H1 (cell line): ENCODE results near the gene XAB2.

ENCODE experiments used
- ATF3 ChIP-seq: IDR thresholded peaks from 2 replicates; pipeline ENCODE4 v1.6.1; 2011; ENCODE audit warnings: low read depth, mild to moderate bottlenecking, low read length; ENCODE audit not compliant: insufficient read depth
- CHD2 ChIP-seq: IDR thresholded peaks from 2 replicates; pipeline ENCODE4 v1.6.1; 2012; ENCODE audit warnings: low read length, improper control_type of control experiment
- CTCF ChIP-seq, 3 experiments: IDR thresholded peaks; 1 replicate in 2 of 3; 2 replicates in 1 of 3; pipeline versions ENCODE4 v1.5.1 to v1.6.1; 2011; ENCODE audit warnings: low read length in 3 of 3, mild to moderate bottlenecking in 3 of 3, inconsistent platforms in 2 of 3, low read depth in 1 of 3, moderate library complexity in 1 of 3; ENCODE audit not compliant: insufficient read depth in 1 of 3; ENCODE audit errors: control extremely low read depth in 1 of 3
- E2F6 ChIP-seq: IDR thresholded peaks from 2 replicates; pipeline ENCODE4 v1.6.1; 2012; ENCODE audit warnings: inconsistent platforms
- EZH2 ChIP-seq: fragments of 200-600 bp; sonication (generic); IDR thresholded peaks from 2 replicates; pipeline ENCODE4 v1.7.1; 2012; ENCODE audit warnings: low read depth, mild to moderate bottlenecking, moderate library complexity, low read length, inconsistent platforms; ENCODE audit not compliant: severe bottlenecking
- TAF1 ChIP-seq: IDR thresholded peaks from 2 replicates; pipeline ENCODE4 v1.6.1; 2011; ENCODE audit warnings: mild to moderate bottlenecking, low read depth, low read length

DNA sequence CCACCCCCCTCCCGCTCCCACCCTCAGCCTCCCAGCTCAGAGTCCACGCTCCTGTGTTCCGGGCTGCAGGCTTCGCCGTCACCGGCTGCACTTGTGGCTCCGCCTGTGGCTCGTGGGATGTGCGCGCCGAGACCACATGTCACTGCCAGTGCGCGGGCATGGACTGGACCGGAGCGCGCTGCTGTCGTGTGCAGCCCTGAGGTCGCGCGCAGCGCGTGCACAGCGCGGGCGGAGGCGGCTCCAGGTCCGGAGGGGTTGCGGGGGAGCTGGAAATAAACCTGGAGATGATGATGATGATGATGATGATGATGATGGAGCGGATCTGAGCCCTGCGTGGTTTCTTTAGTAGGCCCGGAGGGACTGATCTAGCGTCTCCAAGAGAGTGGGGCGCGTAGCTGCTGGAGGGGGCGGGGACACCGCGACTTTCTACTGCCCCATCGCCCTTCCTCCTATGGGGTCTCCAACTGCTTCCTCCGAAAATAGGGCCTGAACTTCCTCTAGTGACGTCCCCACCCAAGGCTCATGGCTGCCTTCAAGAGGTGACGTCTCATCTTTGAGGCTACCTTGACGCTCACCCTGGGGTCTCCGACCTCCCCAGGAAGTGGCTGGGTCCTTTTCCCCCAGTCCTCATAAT lies 40.9 kb upstream of the XAB2 start:
- TF ChIP-seq CTCF (IDR thresholded peaks at IDR 0.05; ENCODE audit: control extremely low read depth in 1 of 3, insufficient read depth in 1 of 3, low read depth in 1 of 3, low read length in 3 of 3) = no peak
- TF ChIP-seq E2F6 = peak; percentile 45; the same call in 1 of the 2 replicates
- 0 out of 2 replicates have a peak, but pooled peaks have one; percentile 16 for TF ChIP-seq TAF1
- TF ChIP-seq ATF3 = no peak
- TF ChIP-seq CHD2 = no peak
- TF ChIP-seq EZH2 = no peak
